ENCODE data around the gene SH3PXD2B.
"Not testable (repeated sequence)": the region's sequence is repeated elsewhere in the genome, so short reads cannot be mapped to it uniquely, and the experiment has no call there.

The SH3PXD2B gene

GRCh38 chr5:172287140-172287539 lies 167.2 kb downstream of the SH3PXD2B start:
- not testable (repeated sequence) for DNase-seq

DNA sequence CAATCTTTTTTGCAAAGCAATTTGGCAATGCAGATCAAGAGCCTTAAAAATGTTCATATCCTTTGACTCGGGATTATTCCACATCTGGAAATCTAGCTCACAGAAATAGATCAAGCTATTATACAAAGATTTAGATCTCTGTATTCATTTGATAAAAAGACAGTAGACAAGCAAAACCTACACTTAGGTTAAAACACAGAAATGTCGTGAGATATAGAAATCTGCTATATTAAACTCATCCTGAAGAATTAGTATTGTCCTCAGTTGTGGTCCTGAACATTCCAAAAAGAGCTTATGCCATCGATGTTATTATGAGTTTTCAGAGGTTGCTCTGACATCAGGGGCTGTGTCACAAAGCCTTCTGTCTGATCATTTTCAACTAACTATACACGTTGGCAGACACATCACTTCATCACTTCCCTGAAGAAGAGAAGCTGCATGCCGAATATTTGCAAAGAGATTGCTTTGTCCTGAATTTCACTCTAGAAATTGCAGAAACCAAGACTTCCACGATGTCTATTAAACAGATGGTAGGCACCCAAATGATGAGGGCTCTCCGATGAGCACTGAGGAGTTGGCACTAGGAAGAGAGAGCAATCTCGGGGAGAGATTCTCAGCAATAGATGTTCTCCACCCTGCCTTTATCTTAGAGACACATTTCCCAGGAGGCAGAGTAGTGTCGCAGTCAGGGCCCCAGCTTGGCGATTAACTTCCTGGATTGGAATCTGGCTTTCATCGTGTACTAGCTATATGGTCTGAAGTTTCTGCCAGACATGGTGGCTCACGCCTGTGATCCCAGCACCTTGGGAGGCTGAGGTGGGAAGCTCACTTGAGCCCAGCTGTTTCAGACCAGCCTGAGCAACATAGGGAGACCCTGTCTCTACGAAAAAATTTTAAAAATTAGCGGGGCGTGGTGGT lies 168.8 kb downstream of the SH3PXD2B start:
- DNase-seq: no peak

DNA sequence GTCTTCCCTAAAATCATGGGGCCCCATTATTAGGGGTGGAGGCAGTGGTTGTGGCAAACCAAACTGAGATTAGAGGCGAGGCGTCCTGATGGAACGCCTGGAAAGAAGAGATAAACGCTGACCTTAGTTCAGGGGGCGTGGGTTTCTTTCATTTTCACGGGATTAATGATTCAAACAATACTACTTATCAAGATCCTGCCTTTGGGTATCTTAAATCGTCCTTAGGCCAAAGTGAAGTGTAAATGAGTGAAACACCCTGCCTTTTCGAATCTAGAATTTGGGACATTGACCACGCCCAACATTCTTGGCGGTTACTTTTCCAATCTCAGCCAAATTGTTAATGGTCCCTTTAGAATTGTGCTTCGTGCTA lies 169.7 kb downstream of the SH3PXD2B start:
- no peak for DNase-seq

DNA sequence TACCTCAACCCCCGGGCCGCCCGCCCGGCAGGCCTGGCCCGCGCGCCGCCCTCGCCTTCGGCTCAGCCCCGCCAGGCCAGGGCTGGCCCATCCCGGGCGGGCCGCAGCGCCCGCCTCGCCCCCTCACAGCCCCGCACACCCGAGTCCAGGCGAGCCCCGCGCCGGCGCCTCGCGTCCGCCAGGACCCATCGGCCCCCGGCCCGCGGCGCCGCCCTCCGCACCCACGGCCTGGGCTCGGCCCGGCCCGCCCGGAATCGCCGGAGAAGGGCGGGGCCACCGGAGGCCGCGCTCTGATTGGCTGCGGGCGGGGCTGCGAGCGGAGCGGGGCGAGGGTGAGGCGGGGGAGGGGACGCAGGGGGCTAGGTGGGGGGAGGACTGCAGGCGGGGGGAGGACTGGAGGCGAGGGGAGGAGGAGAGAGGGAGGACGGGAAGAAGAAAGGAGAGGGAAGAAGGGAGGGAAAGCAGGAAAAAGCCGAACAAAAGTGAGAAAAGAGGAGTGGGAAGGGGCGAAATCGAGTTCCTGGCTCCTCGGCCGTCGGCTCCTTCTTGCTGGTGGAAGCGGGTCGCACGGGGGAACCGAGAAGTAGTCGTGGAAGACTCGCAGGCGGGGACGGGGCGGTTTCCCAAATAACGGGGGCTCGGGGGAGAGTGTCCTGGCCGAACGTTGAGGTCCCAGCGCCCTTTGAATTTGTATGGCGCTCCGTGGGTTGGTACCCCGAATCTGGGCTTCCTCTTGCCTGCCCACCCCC lies 170.3 kb downstream of the SH3PXD2B start:
- DNase-seq: no peak

GRCh38 chr5:172283020-172283861 lies 171.1 kb downstream of the SH3PXD2B start, which contains the start of gene UBTD2:
TSS of gene UBTD2 (minus strand) at chr5:172283764. CDS start at chr5:172283665, 99 bp downstream.
- DNase-seq: no peak

GRCh38 chr5:172282272-172283019 lies 171.9 kb downstream of the SH3PXD2B start:
- no peak for DNase-seq

DNA sequence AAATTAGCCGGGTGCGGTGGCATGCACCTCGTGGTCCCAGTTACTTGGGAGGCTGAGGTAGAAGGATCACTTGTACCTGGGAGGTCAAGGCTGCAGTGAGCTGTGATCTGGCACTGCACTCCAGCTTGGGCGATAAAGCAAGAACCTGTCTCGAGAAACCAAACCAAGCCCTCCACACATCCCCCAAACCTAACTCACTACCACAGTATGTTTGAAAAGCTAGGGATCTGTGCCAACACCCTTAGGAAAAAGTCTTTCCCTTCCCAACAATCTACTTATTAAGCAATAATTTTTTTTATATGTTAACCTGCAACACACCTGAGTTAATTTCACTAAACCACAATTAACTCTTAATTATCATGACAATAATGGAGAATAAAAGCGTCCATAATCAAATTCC lies 173.0 kb downstream of the SH3PXD2B start:
- DNase-seq: no peak

DNA sequence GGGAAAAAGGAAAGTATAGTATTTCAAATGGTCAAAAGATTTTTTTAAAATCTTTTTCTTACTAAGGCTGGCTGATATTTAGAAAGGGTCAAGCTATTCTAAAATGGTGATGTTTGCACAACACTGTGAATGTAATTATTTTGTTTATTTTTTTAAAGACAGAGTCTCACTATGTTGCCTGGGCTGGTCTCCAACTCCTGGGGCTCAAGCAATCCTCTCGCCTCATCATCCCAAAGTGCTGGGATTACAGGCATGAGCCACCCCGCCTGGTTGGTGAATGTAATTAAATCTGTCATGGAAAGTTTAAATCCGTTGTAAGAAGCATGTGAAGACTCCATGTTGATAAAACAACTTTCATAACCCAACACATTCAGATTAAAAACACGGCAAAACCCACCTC lies 173.4 kb downstream of the SH3PXD2B start:
- DNase-seq: no peak

- DNase-seq: no peak
Measured at GRCh38 chr5:172280317-172280716, 174.0 kb downstream of the SH3PXD2B start.

DNA sequence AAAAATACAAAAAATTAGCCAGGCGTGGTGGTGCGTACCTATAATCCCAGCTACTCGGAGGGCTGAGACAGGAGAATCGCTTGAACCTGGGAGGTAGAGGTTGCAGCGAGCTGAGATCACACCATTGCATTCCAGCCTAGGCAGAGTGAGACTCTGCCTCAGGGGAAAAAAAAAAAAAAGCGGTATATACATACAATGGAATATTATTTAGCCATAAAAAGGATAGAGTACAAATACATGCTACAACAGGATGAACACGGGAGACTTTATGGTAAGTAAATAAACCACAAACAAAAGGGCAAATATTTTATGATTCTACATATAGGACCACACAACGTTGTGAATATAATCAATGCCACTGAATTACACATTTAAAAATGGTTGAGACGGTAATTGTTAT lies 176.0 kb downstream of the SH3PXD2B start:
- DNase-seq: no peak

- no peak for DNase-seq
Measured at GRCh38 chr5:172276214-172276613, 178.1 kb downstream of the SH3PXD2B start.
